Measurements from ENCODE around the gene CD14.
A peak's percentile ranks its signal among the peaks of the same experiment; 100 is the strongest.
"Not testable (repeated sequence)": the region's sequence is repeated elsewhere in the genome, so short reads cannot be mapped to it uniquely, and the experiment has no call there.

The CD14 gene

DNA sequence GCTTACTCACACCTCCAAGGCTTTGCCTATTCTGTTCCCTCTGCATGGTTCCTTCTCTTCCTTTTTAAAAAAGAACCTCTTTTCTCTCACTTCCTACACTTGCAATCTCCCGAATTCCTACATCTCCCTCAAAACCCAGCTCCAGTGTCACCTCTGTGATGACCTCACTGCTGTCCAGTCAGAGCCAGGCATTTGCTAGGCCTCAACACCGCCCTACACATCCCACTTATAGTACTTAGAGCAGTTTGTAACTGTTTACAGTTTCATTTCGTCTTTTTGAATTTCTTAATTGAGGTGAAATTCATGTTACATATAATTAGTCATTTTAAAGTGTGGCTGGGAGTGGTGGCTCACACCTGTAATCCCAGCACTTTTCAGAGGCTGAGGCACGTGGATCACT lies 30.8 kb downstream of the CD14 start:
- no peak overlapping the region for H3K4me3 ChIP-seq (ENCODE audit: low read length in 2 of 2)
- H3K9ac ChIP-seq (ENCODE audit: low read depth in 1 of 2, low read length in 2 of 2), result no peak overlapping the region
- H3K27ac ChIP-seq (ENCODE audit: low read depth in 2 of 2, low read length in 2 of 2), result peak overlapping the region in 1 of 2 donors; percentile 9
- peaks cover 0 to 3% of the 10 kb centered on the region in 2 donors for H3K4me1 ChIP-seq (ENCODE audit: control insufficient read depth in 2 of 2, insufficient read depth in 2 of 2, low read length in 2 of 2)
- H3K27me3 ChIP-seq (ENCODE audit: control insufficient read depth in 2 of 2, insufficient read depth in 2 of 2, low read length in 2 of 2), result no peaks in the 10 kb centered on the region
- no peaks in the 10 kb centered on the region for H3K9me3 ChIP-seq (ENCODE audit: control insufficient read depth in 2 of 2, low read length in 2 of 2)
- no peaks in the 10 kb centered on the region for H3K36me3 ChIP-seq (ENCODE audit: control insufficient read depth in 2 of 2, insufficient read depth in 2 of 2, low read length in 2 of 2)

DNA sequence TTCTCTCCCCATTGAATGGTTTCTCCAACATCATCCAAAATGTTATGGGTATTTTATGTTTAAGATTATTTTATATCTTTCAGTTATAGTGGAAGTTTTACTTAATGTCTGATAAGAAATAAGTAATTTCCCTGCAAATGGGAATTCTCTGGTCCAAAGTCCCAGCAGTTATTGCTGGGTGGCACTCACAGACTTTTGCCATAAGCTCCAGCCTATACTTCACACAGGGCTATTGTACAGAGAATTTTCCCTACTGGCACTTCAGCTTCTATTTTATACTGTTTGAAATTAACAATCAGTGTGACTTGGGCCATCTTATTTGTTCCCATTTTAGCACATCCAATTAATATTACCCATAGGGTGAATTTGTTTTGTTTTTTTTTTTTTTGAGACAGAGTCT lies 32.9 kb downstream of the CD14 start:
- no peak overlapping the region for H3K9ac ChIP-seq (ENCODE audit: low read depth in 1 of 2, low read length in 2 of 2)
- no peaks in the 10 kb centered on the region for H3K27me3 ChIP-seq (ENCODE audit: control insufficient read depth in 2 of 2, insufficient read depth in 2 of 2, low read length in 2 of 2)
- peaks cover 3 to 11% of the 10 kb centered on the region in 2 donors for H3K4me1 ChIP-seq (ENCODE audit: control insufficient read depth in 2 of 2, insufficient read depth in 2 of 2, low read length in 2 of 2)
- no peaks in the 10 kb centered on the region for H3K36me3 ChIP-seq (ENCODE audit: control insufficient read depth in 2 of 2, insufficient read depth in 2 of 2, low read length in 2 of 2)
- H3K4me3 ChIP-seq (ENCODE audit: low read length in 2 of 2), result no peak overlapping the region
- no peaks in the 10 kb centered on the region for H3K9me3 ChIP-seq (ENCODE audit: control insufficient read depth in 2 of 2, low read length in 2 of 2)
- H3K27ac ChIP-seq (ENCODE audit: low read depth in 2 of 2, low read length in 2 of 2), result peak overlapping the region in 1 of 2 donors; percentile 14

DNA sequence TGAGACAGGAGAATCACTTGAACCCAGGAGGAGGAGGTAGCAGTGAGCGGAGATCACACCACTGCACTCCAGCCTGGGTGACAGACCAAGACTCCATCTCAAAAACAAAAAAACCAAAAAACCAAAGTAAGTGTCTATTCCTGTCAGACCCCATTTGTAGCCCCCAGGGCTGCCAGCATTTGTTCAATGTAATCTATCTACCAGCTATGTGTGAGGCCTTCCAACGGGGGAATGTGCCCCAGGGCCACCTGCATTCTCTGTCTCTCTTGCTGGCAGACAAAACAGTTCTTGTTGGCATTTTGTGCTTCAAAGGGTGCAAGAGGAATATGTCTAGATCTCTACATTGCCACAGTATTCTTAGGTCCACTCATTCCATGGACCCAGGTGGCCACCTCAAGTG lies 34.1 kb downstream of the CD14 start:
- Histone ChIP-seq H3K9ac (ENCODE audit: low read depth in 1 of 2, low read length in 2 of 2) (no peak overlapping the region), H3K4me3 (ENCODE audit: low read length in 2 of 2) (no peak overlapping the region), H3K27ac (ENCODE audit: low read depth in 2 of 2, low read length in 2 of 2) (no peak overlapping the region), H3K4me1 (ENCODE audit: control insufficient read depth in 2 of 2, insufficient read depth in 2 of 2, low read length in 2 of 2) (peaks cover 3 to 11% of the 10 kb centered on the region in 2 donors), H3K27me3 (ENCODE audit: control insufficient read depth in 2 of 2, insufficient read depth in 2 of 2, low read length in 2 of 2) (no peaks in the 10 kb centered on the region), H3K9me3 (ENCODE audit: control insufficient read depth in 2 of 2, low read length in 2 of 2) (no peaks in the 10 kb centered on the region), H3K36me3 (ENCODE audit: control insufficient read depth in 2 of 2, insufficient read depth in 2 of 2, low read length in 2 of 2) (no peaks in the 10 kb centered on the region)

DNA sequence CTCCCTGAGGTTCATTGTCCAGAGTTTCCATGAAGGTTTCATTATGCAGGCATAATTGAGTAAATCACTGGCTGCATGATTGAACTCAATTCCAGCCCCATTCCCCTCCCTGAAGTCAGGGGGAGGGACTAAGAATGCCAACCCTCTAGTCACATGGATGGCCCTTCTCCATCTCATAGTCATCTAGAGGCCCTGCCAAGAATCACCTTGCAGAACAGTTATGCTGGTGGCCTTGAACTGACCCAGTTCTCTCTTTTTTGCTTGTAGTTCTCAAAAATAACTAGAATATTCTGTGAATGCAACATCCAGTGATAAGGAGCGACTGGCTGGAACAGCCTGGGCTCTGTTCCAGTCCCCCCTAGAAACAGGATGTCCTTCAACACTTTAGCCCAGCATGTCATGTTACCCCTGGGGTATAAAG lies 36.6 kb downstream of the CD14 start:
- Histone ChIP-seq H3K4me3 (ENCODE audit: low read length in 2 of 2) (no peak overlapping the region), H3K9me3 (ENCODE audit: control insufficient read depth in 2 of 2, low read length in 2 of 2) (no peaks in the 10 kb centered on the region), H3K27ac (ENCODE audit: low read depth in 2 of 2, low read length in 2 of 2) (no peak overlapping the region), H3K9ac (ENCODE audit: low read depth in 1 of 2, low read length in 2 of 2) (no peak overlapping the region), H3K4me1 (ENCODE audit: control insufficient read depth in 2 of 2, insufficient read depth in 2 of 2, low read length in 2 of 2) (peaks cover 3 to 11% of the 10 kb centered on the region in 2 donors), H3K36me3 (ENCODE audit: control insufficient read depth in 2 of 2, insufficient read depth in 2 of 2, low read length in 2 of 2) (no peaks in the 10 kb centered on the region), H3K27me3 (ENCODE audit: control insufficient read depth in 2 of 2, insufficient read depth in 2 of 2, low read length in 2 of 2) (no peaks in the 10 kb centered on the region)

DNA sequence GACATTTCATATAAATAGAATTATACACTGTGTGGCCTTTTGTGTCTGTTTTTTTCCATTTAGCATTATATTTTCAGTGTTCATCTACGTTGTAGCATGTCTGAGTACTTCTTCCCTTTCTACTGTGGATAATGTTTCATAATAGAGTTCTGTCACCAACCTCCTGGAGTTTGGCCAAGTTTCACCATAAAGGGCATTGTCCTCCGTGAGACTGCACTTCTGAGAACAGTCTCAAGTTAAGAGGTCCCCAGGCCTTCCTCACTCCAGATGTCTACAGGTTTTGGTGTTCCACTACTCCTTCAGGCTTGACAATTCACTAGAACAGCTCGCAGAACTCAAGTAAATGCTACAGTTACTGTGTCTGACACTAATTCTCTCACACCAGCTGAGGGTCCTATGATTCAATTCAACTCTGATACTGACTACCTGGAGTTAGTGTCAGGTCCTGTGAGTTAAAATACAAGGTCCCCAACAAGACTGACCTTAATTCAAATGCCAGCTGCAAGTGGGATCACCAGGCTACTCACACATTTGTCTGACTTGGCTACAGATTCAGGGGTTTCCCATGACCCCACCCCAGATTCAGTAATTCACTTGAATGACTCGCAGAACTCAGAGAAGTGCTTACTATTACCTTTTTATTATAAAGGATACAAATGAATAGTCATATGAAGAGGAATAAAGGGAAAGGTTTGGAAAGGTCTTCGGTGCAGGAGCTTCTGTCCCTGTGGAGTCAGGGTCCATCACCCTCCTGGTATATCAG lies 37.3 kb downstream of the CD14 start:
- no peak overlapping the region for H3K9ac ChIP-seq (ENCODE audit: low read depth in 1 of 2, low read length in 2 of 2)
- H3K9me3 ChIP-seq (ENCODE audit: control insufficient read depth in 2 of 2, low read length in 2 of 2), result no peaks in the 10 kb centered on the region
- H3K27me3 ChIP-seq (ENCODE audit: control insufficient read depth in 2 of 2, insufficient read depth in 2 of 2, low read length in 2 of 2), result no peaks in the 10 kb centered on the region
- H3K27ac ChIP-seq (ENCODE audit: low read depth in 2 of 2, low read length in 2 of 2), result peak overlapping the region in 1 of 2 donors; percentile 25
- H3K4me3 ChIP-seq (ENCODE audit: low read length in 2 of 2), result no peak overlapping the region
- H3K4me1 ChIP-seq (ENCODE audit: control insufficient read depth in 2 of 2, insufficient read depth in 2 of 2, low read length in 2 of 2), result peaks cover 3 to 11% of the 10 kb centered on the region in 2 donors
- H3K36me3 ChIP-seq (ENCODE audit: control insufficient read depth in 2 of 2, insufficient read depth in 2 of 2, low read length in 2 of 2), result no peaks in the 10 kb centered on the region

DNA sequence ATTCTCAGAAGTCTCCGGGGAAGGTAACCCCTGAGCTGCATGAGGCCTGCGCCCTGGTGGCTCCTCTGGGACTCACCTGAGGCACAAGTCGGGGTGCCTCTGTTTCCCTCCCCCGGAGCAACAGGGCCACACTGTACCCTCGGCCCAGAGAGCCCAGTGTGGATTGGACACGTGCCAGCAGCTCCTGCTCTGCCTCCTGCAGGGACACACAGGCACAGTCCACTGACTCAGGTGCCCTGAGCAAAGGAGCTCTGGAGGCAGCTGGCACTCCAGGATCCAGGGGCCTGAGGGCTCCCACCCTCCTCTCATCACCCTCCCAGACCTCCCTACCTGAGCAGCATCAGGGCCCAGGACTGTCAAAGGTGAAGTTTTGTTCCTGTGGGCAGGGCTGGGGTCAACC lies 38.8 kb downstream of the CD14 start:
- H3K36me3 ChIP-seq (ENCODE audit: control insufficient read depth in 2 of 2, insufficient read depth in 2 of 2, low read length in 2 of 2), result no peaks in the 10 kb centered on the region
- no peak overlapping the region for H3K27ac ChIP-seq (ENCODE audit: low read depth in 2 of 2, low read length in 2 of 2)
- no peaks in the 10 kb centered on the region for H3K27me3 ChIP-seq (ENCODE audit: control insufficient read depth in 2 of 2, insufficient read depth in 2 of 2, low read length in 2 of 2)
- H3K4me1 ChIP-seq (ENCODE audit: control insufficient read depth in 2 of 2, insufficient read depth in 2 of 2, low read length in 2 of 2), result peaks cover 3 to 8% of the 10 kb centered on the region in 2 donors
- no peak overlapping the region for H3K4me3 ChIP-seq (ENCODE audit: low read length in 2 of 2)
- no peak overlapping the region for H3K9ac ChIP-seq (ENCODE audit: low read depth in 1 of 2, low read length in 2 of 2)
- no peaks in the 10 kb centered on the region for H3K9me3 ChIP-seq (ENCODE audit: control insufficient read depth in 2 of 2, low read length in 2 of 2)

DNA sequence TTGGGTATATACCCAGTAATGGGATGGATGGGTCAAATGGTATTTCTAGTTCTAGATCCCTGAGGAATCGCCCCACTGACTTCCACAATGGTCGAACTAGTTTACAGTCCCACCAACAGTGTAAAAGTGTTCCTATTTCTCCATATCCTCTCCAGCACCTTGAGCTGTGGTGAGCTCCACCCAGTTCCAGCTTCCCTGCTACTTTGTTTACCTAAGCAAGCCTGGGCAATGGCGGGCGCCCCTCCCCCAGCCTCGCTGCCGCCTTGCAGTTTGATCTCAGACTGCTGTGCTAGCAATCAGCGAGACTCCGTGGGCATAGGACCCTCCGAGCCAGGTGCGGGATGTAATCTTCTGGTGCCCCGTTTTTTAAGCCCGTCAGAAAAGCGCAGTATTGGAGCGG lies 39.9 kb downstream of the CD14 start:
- H3K36me3 ChIP-seq (ENCODE audit: control insufficient read depth in 2 of 2, insufficient read depth in 2 of 2, low read length in 2 of 2); H3K9me3 ChIP-seq (ENCODE audit: control insufficient read depth in 2 of 2, low read length in 2 of 2); H3K9ac ChIP-seq (ENCODE audit: low read depth in 1 of 2, low read length in 2 of 2); H3K4me1 ChIP-seq (ENCODE audit: control insufficient read depth in 2 of 2, insufficient read depth in 2 of 2, low read length in 2 of 2); H3K4me3 ChIP-seq (ENCODE audit: low read length in 2 of 2); H3K27me3 ChIP-seq (ENCODE audit: control insufficient read depth in 2 of 2, insufficient read depth in 2 of 2, low read length in 2 of 2); H3K27ac ChIP-seq (ENCODE audit: low read depth in 2 of 2, low read length in 2 of 2): not testable (repeated sequence)

DNA sequence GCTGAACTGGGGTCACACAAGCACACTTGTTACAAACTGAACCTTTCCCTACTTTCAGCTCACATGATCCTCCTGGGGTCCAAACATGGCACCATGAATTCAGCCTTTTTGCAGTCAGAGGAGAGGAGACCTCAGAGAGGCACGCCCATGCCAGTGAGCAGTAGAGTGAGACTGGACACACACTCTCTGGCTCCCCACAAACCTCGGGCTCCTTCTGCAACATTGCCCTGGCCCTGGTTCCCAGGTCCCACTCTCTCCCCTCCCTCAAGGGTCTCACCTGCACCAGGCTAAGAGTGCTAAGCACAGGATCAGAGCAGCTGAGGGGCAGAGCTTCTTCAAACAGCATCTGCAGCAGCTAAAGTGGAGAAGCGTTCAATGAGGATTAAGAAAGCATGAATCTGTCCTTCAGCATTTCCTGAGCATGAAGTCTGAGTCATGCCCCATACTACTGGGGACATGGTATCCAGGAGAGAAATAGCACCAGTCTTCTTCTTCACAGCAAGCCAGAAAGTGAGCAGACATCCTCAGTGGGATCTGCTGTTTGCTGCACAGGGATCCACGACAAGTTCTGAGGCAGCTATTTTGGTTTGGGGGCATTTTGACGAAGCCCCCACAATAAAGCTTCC lies 41.1 kb downstream of the CD14 start:
- Histone ChIP-seq H3K4me1 (ENCODE audit: control insufficient read depth in 2 of 2, insufficient read depth in 2 of 2, low read length in 2 of 2) (peaks cover 3 to 9% of the 10 kb centered on the region in 2 donors), H3K27ac (ENCODE audit: low read depth in 2 of 2, low read length in 2 of 2) (no peak overlapping the region), H3K9me3 (ENCODE audit: control insufficient read depth in 2 of 2, low read length in 2 of 2) (no peaks in the 10 kb centered on the region), H3K4me3 (ENCODE audit: low read length in 2 of 2) (no peak overlapping the region), H3K9ac (ENCODE audit: low read depth in 1 of 2, low read length in 2 of 2) (no peak overlapping the region), H3K36me3 (ENCODE audit: control insufficient read depth in 2 of 2, insufficient read depth in 2 of 2, low read length in 2 of 2) (no peaks in the 10 kb centered on the region), H3K27me3 (ENCODE audit: control insufficient read depth in 2 of 2, insufficient read depth in 2 of 2, low read length in 2 of 2) (no peaks in the 10 kb centered on the region)

DNA sequence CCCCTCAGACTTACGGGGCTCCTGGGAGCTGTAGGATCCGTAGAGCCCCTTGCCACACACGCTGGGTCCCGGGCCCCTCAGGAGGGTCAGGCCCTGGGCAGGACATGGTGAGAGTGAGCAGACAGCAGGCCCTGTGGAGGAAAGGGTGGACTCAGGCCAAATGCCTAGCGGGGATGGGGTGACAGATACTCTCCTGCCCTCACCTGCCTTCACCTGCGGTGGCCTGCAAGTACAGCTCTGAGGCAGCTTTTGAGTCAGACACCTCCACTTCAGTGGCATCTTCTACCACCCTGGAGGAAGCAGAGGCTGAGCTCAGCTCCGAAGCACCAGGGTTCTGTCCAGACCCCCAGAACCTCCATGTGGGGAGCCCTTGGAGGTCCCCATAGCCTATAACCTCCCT lies 42.1 kb downstream of the CD14 start:
- no peak overlapping the region for H3K27ac ChIP-seq (ENCODE audit: low read depth in 2 of 2, low read length in 2 of 2)
- no peaks in the 10 kb centered on the region for H3K9me3 ChIP-seq (ENCODE audit: control insufficient read depth in 2 of 2, low read length in 2 of 2)
- no peak overlapping the region for H3K4me3 ChIP-seq (ENCODE audit: low read length in 2 of 2)
- H3K36me3 ChIP-seq (ENCODE audit: control insufficient read depth in 2 of 2, insufficient read depth in 2 of 2, low read length in 2 of 2), result no peaks in the 10 kb centered on the region
- no peaks in the 10 kb centered on the region for H3K27me3 ChIP-seq (ENCODE audit: control insufficient read depth in 2 of 2, insufficient read depth in 2 of 2, low read length in 2 of 2)
- peaks cover 0 to 5% of the 10 kb centered on the region in 2 donors for H3K4me1 ChIP-seq (ENCODE audit: control insufficient read depth in 2 of 2, insufficient read depth in 2 of 2, low read length in 2 of 2)
- H3K9ac ChIP-seq (ENCODE audit: low read depth in 1 of 2, low read length in 2 of 2), result no peak overlapping the region

DNA sequence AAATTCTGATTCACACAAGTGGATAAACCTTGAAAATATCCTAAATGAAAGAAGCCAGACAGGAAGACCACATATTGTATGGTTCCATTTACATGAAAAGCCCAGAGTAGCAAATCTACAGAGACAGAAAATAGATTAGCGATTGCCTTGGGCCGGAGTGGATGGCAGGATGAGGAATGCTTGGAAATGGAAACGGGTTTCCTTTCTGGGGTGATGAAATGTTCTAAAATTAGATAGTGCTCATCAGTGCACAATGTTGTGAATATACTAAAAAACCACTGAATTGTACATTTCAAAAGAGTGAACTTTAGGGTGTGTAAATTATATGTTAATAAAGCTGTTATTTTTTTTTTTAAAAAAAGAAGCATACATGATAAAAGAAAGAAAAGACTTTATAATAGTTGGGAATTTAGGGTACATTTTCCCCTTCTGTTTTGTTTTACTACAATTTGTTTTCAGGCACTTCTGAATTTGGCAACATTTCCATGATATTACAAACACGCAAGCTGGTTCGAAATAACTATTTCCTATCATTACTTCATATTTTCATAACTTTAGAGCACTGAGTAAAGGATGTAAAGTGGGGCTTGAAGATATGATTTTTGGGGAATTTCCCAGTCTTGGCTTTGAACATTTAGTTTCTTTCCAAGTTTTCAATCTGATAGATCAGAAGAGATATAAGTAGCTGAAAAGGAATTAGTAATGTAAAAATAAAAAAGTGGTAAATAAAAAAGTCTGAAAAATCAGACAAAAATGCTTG lies 44.5 kb downstream of the CD14 start:
- H3K27ac ChIP-seq (ENCODE audit: low read depth in 2 of 2, low read length in 2 of 2), result no peak overlapping the region
- peaks cover 0 to 2% of the 10 kb centered on the region in 2 donors for H3K4me1 ChIP-seq (ENCODE audit: control insufficient read depth in 2 of 2, insufficient read depth in 2 of 2, low read length in 2 of 2)
- no peaks in the 10 kb centered on the region for H3K36me3 ChIP-seq (ENCODE audit: control insufficient read depth in 2 of 2, insufficient read depth in 2 of 2, low read length in 2 of 2)
- no peaks in the 10 kb centered on the region for H3K27me3 ChIP-seq (ENCODE audit: control insufficient read depth in 2 of 2, insufficient read depth in 2 of 2, low read length in 2 of 2)
- H3K9ac ChIP-seq (ENCODE audit: low read depth in 1 of 2, low read length in 2 of 2), result no peak overlapping the region
- H3K9me3 ChIP-seq (ENCODE audit: control insufficient read depth in 2 of 2, low read length in 2 of 2), result no peaks in the 10 kb centered on the region
- H3K4me3 ChIP-seq (ENCODE audit: low read length in 2 of 2), result no peak overlapping the region

Measured in mucosa of rectum (tissue), 2 donors.